ENCODE results near the gene EVI2B.

DNA sequence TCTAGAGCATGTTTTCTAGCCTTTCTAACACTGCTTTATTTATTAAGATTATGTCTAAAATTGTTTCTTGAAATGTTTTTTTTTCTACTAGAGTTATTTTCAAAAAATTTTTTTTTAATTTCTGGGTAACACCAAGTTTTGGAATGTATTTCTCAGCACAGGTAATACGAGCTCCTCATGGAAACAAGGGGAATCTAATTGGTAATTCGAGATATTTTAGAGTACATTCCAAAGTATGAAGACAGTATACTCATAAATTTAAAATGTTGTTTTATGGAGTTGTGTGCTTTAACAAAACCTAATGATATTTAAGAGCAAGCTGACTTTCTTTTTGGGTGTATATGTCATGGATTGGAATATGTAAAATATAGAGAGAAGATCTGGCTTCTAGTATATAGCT, 59.2 kb downstream of the EVI2B start:
- TF ChIP-seq, protein P1, sequence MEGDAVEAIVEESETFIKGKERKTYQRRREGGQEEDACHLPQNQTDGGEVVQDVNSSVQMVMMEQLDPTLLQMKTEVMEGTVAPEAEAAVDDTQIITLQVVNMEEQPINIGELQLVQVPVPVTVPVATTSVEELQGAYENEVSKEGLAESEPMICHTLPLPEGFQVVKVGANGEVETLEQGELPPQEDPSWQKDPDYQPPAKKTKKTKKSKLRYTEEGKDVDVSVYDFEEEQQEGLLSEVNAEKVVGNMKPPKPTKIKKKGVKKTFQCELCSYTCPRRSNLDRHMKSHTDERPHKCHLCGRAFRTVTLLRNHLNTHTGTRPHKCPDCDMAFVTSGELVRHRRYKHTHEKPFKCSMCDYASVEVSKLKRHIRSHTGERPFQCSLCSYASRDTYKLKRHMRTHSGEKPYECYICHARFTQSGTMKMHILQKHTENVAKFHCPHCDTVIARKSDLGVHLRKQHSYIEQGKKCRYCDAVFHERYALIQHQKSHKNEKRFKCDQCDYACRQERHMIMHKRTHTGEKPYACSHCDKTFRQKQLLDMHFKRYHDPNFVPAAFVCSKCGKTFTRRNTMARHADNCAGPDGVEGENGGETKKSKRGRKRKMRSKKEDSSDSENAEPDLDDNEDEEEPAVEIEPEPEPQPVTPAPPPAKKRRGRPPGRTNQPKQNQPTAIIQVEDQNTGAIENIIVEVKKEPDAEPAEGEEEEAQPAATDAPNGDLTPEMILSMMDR (IDR thresholded peaks at IDR 0.05; ENCODE audit: low read length): no peak
- TF ChIP-seq EZH2 (optimal IDR thresholded peaks at IDR 0.05; ENCODE audit: low read depth, low read length): no peak

Data from MM.1S (cell line).